ENCODE results near the gene CLEC2D.
A peak's percentile ranks its signal among the peaks of the same experiment; 100 is the strongest.

Gene CLEC2D

DNA sequence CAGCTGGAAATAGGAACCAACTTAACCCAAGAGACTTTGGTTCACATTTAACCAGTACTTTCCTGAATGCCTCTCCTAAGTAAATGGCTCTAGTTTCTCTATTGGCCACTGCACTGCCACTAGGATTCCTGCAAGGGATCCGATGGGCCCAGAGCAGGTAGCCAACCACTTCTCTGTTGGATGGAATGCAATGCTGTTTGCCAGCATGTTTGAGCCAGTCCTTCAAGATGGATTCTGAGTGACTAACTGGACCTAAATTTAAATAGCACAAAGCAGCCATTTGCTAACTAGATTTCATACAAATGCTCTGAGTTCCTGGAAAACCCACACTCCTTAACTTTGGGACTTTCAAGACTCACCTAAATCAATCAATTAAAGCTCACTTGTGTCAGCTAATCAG, 9.5 kb upstream of the CLEC2D start:
- peaks cover 94% of the 10 kb centered on the region for H3K36me3 ChIP-seq (ENCODE audit: insufficient read depth, low read length)
- H3K27ac ChIP-seq (ENCODE audit: low read depth, low read length, poor library complexity, severe bottlenecking): no peak overlapping the region
- H3K4me3 ChIP-seq (ENCODE audit: low read depth, low read length, poor library complexity, severe bottlenecking): no peak overlapping the region
- H3F3A ChIP-seq (ENCODE audit: insufficient read depth, low read length): no peaks in the 10 kb centered on the region
- H3K79me2 ChIP-seq (ENCODE audit: insufficient read depth, low read length): no peaks in the 10 kb centered on the region
- H2AFZ ChIP-seq (ENCODE audit: low read length): no peak overlapping the region
- H4K20me1 ChIP-seq (ENCODE audit: insufficient read depth, low read length): no peaks in the 10 kb centered on the region
- H3K9me2 ChIP-seq (ENCODE audit: low read depth, low read length): no peaks in the 10 kb centered on the region
- no peaks in the 10 kb centered on the region for H3K27me3 ChIP-seq (ENCODE audit: insufficient read depth, low read length)
- no peak overlapping the region for H3K9ac ChIP-seq (ENCODE audit: low read length)
- TF ChIP-seq EZH2 (IDR thresholded peaks at IDR 0.05; ENCODE audit: borderline replicate concordance, low read length): no peak
- TF ChIP-seq, protein P1, sequence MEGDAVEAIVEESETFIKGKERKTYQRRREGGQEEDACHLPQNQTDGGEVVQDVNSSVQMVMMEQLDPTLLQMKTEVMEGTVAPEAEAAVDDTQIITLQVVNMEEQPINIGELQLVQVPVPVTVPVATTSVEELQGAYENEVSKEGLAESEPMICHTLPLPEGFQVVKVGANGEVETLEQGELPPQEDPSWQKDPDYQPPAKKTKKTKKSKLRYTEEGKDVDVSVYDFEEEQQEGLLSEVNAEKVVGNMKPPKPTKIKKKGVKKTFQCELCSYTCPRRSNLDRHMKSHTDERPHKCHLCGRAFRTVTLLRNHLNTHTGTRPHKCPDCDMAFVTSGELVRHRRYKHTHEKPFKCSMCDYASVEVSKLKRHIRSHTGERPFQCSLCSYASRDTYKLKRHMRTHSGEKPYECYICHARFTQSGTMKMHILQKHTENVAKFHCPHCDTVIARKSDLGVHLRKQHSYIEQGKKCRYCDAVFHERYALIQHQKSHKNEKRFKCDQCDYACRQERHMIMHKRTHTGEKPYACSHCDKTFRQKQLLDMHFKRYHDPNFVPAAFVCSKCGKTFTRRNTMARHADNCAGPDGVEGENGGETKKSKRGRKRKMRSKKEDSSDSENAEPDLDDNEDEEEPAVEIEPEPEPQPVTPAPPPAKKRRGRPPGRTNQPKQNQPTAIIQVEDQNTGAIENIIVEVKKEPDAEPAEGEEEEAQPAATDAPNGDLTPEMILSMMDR (IDR thresholded peaks at IDR 0.05; ENCODE audit: low read length): no peak
- H3K9me3 ChIP-seq (ENCODE audit: low read length): no peaks in the 10 kb centered on the region
- H3K4me2 ChIP-seq (ENCODE audit: low read length): no peak overlapping the region
- peaks cover 7% of the 10 kb centered on the region for H3K4me1 ChIP-seq (ENCODE audit: insufficient read depth, low read length, severe bottlenecking)

GRCh38 chr12:9661720-9662119, 7.8 kb upstream of the CLEC2D start:
- Histone ChIP-seq H4K20me1 (ENCODE audit: insufficient read depth, low read length) (no peaks in the 10 kb centered on the region), H3K79me2 (ENCODE audit: insufficient read depth, low read length) (no peaks in the 10 kb centered on the region), H3K27me3 (ENCODE audit: insufficient read depth, low read length) (no peaks in the 10 kb centered on the region), H3F3A (ENCODE audit: insufficient read depth, low read length) (no peaks in the 10 kb centered on the region), H3K27ac (ENCODE audit: low read depth, low read length, poor library complexity, severe bottlenecking) (no peak overlapping the region), H3K4me3 (ENCODE audit: low read depth, low read length, poor library complexity, severe bottlenecking) (no peak overlapping the region), H3K36me3 (ENCODE audit: insufficient read depth, low read length) (peaks cover 81% of the 10 kb centered on the region), H3K4me2 (ENCODE audit: low read length) (no peak overlapping the region), H2AFZ (ENCODE audit: low read length) (no peak overlapping the region), H3K9me3 (ENCODE audit: low read length) (no peaks in the 10 kb centered on the region), H3K9me2 (ENCODE audit: low read depth, low read length) (no peaks in the 10 kb centered on the region), H3K9ac (ENCODE audit: low read length) (no peak overlapping the region), H3K4me1 (ENCODE audit: insufficient read depth, low read length, severe bottlenecking) (peaks cover 7% of the 10 kb centered on the region)
- TF ChIP-seq EZH2 (IDR thresholded peaks at IDR 0.05; ENCODE audit: borderline replicate concordance, low read length): no peak
- TF ChIP-seq, protein P1 (IDR thresholded peaks at IDR 0.05; ENCODE audit: low read length): no peak

DNA sequence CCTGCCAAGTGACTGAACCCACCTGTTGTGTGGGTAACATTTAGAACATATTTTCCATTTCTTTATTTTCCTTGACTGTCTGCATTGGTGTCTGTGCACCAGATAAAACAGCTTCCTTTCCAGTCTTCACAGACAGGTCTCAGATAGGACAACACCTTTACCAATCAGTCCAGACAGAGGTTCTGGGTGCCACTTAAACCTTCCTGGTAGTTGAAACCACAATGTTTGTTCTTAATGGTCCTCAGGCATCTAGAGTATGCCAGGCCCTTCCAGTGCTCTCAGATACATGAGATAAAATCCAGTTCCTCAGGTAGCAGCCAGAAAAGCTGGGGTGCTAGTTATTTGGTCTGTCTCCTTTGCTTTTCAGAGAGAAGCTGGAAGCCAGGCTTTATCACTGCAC, 7.0 kb upstream of the CLEC2D start:
- H3K4me2 ChIP-seq (ENCODE audit: low read length): no peak overlapping the region
- no peak overlapping the region for H3K9ac ChIP-seq (ENCODE audit: low read length)
- no peak overlapping the region for H2AFZ ChIP-seq (ENCODE audit: low read length)
- no peaks in the 10 kb centered on the region for H3K79me2 ChIP-seq (ENCODE audit: insufficient read depth, low read length)
- no peak overlapping the region for H3K4me3 ChIP-seq (ENCODE audit: low read depth, low read length, poor library complexity, severe bottlenecking)
- peaks cover 13% of the 10 kb centered on the region for H3K4me1 ChIP-seq (ENCODE audit: insufficient read depth, low read length, severe bottlenecking)
- H3K27ac ChIP-seq (ENCODE audit: low read depth, low read length, poor library complexity, severe bottlenecking): peak overlapping the region; percentile 27
- H3K9me2 ChIP-seq (ENCODE audit: low read depth, low read length): no peaks in the 10 kb centered on the region
- H3F3A ChIP-seq (ENCODE audit: insufficient read depth, low read length): no peaks in the 10 kb centered on the region
- no peaks in the 10 kb centered on the region for H3K27me3 ChIP-seq (ENCODE audit: insufficient read depth, low read length)
- H3K9me3 ChIP-seq (ENCODE audit: low read length): no peaks in the 10 kb centered on the region
- no peaks in the 10 kb centered on the region for H4K20me1 ChIP-seq (ENCODE audit: insufficient read depth, low read length)
- no peak for TF ChIP-seq EZH2 (IDR thresholded peaks at IDR 0.05; ENCODE audit: borderline replicate concordance, low read length)
- TF ChIP-seq, protein P1 (IDR thresholded peaks at IDR 0.05; ENCODE audit: low read length): no peak
- peaks cover 73% of the 10 kb centered on the region for H3K36me3 ChIP-seq (ENCODE audit: insufficient read depth, low read length)
